NCI-H146 (cell line): ENCODE results near the gene SEC14L3.
A peak's percentile ranks its signal among the peaks of the same experiment; 100 is the strongest.
"Not testable (repeated sequence)": the region's sequence is repeated elsewhere in the genome, so short reads cannot be mapped to it uniquely, and the experiment has no call there.

Experiments
- DNase-seq: peaks from one replicate; lab custom pipeline; 2025; lab: John Stamatoyannopoulos, UW

Gene SEC14L3

DNA sequence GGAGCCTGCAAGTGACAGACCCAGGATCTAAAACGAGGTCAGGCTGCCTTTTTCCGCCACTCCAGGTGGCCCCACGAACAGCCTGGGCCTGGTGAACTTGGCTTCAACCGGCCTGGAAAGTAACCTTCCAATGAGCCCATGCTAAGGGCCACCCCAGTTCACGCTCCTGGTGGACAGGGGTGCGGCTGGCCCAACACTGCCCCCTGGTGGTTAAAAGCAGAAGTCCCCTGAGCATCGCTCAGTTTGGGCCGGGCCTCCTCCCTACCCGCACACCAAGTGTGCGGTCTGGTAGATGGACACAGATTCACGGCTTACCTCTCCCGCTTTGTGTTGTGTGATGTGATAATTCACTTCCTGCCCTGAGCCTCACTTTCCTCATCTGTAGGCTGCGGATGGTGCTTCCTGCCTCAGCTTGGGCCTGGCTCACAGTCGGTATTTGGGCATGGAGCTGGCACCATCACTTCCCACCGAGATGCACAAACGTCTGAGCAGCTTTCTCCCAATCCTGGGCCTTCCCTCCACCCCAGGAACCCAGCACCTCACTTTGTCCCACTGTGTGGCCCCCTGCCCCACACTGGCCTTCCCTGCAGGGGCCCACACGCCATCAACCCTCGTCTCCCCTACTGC is 13.7 kb upstream of the SEC14L3 start:
- peak; percentile 25 for DNase-seq

DNA sequence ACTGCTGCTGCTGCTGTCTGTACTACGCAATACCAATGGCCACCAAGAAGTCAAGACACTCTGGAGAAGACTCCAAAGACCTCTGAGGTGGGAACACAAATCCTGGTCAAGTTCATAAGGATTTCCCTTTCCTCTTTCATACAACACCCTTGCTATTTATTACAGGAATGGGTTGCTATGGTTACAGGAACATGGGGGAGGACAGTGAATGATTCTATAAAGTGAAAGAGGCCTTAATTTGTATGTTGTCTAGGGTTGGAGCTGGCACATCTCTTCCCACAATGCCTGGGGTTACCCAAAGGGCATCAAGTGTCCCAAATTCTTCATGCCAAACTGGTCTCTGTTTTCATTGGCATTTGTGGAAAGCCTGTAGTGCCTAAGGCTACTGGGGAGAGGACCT is 11.4 kb upstream of the SEC14L3 start:
- DNase-seq = no peak

DNA sequence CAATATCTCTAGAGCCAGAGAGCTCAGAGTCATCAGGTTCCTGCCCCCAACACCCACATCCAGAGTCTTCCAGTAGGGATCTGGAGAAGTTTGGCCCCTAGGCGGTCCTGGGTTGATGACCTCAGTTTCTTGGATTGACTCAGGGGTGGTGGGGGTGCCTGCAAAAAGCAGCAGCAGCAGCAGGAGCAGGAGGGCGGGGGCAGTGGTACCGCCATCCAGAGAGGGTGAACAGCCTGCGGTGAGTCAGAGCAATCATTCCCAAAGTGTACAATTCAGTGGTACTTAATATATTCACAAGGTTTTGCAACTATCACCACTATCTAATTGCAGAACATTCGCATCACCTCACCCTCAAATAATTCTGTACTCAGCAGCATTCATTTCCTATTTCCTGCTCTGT is 9.9 kb upstream of the SEC14L3 start:
- no peak for DNase-seq

DNA sequence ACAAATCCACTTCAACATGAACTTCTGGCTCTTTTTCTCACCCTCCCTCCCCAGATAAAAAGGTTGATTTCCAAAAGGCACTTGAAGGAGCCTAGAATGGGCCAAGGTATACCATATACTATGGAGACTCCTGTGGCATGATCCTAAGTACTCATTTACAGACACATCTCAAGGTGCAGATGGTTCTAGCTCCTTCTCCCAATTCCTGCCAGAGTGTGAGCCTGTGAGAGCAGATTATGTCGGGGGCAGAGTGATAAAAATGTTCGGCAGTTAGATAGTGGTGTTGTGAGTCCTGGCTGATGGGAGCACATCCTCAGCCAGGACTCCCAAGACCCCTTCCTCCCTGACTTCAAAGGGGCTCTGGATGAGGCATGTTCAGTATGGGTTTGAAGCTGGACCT is 8.2 kb upstream of the SEC14L3 start:
- DNase-seq = no peak

DNA sequence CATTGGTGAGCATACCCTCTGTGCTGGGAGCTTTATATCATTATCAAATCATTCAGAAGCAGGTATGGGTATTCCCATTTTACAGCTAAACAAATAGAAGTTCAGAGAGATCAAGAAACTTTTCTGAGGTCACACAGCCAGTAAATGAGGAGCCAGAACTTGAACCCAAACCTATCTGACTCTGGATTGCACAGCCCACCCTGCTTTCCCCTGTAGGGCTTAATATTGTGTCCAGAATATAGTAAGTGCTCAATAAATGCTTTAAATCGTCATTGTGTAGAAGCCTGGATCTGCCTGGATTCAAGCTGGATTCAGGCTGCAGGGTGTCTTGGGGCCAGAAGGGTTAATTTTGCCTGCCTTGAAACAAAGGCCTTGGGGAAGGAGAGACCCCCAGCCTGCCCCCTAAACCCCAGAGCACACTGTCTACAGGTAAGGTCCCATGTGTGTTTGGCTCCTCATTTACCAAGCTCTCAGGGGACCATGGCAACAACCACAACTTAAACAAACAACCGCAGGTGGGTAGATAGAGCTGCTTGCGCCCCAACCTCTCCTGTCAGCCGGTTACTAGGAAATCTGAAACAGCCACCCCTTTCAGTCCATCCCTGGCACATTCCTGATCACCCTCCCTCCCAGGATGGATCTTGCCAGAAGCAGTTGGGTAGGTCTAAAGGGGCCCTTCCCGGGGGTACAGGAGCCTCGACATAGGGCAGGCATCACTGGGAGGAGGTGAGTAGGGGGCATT is 3.0 kb upstream of the SEC14L3 start:
- peak; percentile 66 for DNase-seq

DNA sequence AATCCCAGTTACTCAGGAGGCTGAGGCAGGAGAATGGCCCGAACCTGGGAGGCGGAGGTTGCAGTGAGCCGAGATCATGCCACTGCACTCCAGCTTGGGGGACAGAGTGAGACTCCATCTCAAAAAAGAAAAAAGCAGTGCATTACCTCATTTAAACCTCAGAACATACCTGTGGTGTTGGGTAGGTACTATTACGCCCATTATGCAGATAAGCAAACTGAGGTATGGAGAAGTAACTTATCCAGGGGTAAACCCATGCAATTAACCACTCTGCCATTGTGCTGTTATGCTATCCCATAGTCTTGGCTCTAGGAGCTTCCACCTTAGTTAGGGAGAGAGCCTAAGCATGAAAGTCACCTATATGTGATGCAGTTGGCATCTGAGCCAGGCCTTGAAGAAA is 2.3 kb upstream of the SEC14L3 start:
- no peak for DNase-seq

DNA sequence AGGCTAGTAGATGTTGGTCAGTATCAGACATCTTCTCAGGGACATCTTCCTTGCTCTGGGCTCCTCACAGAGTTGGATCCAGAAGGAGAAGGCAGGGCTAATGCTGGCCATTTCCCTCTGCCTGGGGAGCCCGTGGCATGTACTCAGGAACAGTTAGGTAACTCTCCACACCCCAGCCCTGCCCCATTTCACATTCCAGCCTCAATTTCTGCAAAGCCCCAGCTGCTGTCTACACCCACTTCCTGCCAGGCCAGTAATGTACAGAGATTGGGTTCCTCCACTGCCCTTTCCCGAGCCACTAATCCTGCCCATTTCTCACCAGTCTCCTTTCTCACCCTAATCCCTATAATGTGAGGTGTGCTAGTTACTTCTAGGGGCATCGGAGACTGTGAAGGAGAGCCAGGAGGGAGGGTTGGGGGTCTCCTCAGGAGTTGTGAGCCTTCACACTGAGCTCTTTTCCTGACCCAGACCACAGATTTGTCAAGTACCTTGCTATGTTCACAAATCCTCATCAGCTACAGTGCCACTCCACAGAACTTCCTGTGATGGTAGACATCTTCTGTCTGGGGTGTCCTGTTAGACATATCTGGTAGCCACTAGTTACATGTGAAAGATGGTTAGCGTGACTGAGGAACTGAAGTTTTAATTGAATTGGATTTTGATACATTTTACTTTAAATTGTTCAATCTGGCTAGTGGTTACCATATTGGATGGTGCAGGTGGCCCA is 1.3 kb upstream of the SEC14L3 start:
- no peak for DNase-seq

DNA sequence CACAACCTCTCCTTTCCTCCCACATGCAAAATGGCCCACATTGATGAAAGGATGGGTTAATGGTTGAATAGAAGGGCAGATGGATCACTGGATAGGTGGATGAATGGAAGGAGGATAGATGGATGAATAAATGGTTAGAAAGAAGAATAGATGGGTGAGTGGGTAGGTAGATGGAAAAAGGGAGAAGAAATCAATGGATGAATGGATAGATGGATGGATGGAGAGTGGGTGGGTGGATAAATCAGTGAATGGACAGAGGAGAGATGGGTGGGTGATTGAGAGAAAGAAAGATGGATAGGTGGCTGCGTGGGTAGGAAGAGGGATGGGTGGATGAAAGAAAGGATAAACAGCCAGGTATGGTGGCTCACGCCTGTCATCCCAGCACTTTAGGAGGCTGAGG is 1.2 kb downstream of the SEC14L3 start:
- DNase-seq = no peak

DNA sequence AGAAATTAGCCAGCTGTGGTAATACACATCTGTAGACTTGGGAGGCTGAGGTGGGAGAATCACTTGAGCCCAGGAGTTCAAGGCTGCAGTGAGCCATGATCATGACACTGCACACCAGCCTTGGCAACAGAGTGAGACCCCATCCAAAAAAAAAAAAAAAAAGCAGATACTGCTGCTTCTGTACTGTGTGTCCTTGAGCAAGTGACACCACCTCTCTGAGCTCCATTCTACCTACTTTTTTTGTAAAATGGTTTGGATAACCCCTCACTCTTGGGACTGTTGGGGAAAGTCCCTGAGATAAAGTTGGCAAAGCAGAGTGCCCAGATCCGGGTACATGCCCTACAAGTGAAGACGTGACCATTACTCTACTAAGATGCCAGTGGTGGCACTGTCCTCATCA is 2.7 kb downstream of the SEC14L3 start:
- DNase-seq = no peak

DNA sequence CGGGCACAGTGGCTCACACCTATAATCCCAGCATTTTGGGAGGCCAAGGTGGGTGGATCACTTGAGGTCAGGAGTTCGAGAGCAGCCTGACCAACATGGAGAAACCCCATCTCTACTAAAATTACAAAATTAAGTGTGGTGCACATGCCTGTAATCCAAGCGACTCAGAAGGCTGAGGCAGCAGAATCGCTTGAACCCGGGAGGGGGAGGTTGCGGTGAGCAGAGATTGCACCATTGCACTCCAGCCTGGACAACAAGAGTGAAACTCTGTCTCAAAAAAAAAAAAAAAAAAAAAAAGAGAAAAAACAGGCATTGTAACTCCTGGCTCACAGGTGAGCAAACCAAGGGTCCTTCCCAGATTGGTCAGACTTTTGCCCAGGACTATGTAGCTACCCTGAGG is 11.3 kb downstream of the SEC14L3 start:
- not testable (repeated sequence) for DNase-seq

DNA sequence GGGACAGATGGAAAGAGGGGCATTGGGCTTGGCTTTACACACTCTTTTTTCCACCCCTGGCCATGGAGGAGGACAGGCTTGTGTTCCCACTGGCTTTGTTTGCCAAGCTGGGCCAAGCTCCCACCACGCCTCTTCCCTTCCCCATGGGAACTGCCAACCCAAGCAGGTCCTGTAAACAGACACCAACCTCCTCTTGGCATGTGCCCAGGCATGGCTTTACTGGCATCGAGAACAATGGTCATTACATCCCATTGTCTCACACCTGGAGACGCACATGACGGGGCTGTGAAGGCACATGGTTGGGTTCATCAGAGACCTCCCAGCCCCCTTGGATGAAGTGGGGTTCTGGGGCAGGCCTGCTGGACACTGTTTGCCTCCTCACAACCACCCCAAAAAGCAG is 11.7 kb downstream of the SEC14L3 start:
- no peak for DNase-seq

DNA sequence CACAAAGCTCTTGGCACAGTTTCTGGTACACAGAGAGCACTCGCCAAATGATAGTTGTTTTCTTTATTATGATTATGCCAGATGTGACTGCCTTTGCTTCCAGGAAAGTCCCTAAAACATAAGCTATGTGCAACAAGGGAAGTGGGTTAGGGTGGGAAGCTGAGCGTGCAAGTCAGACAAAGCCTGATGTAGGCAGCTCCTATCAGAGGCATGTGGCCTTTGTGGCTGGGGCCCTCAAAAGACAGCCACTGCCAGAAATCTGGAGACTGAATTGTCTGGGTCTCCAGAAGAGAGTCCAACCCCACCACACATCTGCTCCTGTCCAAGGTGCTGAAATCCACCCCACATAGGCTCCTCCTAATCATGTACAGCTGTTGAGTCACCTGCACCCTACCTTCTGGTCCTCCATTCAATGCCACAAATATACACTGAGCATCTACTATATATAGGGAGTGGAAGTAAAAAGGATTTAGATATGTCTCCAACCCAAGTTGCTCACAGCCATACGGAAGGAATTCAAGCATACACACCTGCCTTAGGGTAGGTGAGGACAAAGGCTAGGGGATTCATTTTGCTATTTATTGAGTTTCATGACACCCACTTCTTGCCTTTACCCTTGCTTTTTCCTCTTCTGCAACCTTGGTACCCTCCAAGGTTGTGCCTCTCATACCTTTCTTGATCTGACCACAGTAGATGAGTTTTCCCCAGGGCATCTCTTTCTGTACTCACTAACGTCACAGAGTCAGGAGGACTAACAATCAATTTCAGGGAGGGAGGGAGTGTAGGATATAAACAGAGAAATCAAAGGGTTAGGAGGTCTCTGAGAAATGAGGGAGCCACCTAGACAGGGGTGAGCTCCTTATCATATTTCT is 12.4 kb downstream of the SEC14L3 start:
- DNase-seq = no peak

DNA sequence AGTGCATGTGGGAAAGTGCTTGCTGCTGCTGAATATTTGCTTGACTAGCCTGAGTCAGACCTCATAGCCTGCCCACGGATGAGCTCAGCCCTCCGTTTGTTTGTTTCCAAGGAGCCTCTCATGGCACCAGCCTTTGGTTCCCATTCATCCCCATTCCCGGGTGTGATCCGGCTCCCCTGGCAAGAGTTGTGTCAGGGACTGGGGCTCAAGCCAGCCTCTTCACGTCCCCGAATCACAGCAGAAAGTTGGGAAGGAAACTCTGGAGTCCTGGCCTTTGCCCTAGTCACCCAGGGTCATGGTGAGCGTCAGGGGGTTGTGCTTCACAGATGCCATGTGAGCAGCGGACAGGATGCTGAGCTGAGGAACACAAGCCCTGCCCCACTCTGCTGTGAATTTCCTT is 13.8 kb downstream of the SEC14L3 start:
- no peak for DNase-seq

DNA sequence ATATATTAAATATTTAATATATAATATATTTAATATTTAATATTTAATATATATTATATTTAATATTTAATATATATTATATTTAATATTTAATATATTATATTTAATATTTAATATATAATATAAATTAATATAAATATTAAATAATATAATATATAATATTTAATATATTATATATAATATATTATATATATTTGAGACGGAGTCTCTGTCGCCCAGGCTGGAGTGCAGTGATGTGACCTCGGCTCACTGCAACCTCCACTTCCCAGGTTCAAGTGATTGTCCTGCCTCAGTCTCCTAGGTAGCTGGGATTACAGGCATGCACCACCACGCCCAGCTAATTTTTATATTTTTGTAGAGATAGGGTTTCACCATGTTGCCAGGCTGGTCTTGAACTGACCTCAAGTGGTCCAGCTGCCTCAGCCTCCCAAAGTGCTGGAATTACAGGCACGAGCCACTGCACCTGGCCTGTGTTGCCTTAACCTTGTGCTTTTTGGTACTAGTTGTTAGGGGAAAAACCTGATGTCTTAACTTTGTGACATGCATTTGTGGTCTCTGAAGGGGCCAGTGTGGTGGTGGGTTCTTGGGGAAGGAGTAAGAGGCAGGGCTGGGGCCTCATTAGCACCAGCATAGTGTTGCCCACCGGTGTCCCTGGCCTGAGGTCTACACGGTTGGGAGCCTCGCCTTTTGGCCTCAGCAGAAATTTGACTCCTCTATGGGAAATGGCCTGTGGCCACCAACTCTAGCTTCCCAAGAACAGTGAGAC is 16.6 kb downstream of the SEC14L3 start:
- no peak for DNase-seq

DNA sequence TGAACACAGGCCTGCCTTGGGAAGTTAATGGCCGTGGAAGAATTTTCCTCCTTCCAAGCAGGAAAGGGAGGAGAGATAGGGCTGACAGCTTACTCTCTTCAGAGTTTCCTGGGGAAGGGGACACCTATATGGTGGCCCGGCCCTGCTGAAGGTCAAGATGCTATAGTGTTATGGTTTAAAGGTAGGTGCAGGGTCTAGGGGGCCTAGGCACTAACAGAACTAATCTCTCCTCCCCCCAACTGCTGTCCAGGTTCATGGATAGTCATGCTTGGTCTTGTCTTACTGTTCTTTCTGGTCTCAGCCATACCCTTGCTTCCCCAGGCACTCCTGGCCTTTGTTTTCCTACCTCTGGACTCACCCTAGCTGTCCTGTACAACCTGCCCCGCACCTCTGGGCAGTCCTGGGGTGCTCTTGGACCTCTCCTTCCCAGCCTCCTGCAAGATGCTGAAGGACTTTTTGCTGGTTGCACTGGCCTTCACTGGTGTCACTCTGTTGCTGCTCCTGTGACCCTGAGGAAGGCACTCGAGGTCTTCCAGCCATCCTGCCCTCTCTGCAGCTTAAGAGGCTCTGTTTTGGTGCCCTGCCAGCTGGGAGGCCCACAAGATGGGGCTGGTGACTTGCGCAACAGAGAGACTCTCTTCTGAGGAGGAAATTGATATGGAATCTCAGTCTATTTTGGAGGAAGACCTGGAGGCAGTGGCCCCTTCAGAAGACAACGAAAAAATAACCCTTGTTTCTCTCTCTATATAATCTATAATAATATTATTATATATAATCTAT is 17.9 kb downstream of the SEC14L3 start:
- DNase-seq = peak; percentile 3

DNA sequence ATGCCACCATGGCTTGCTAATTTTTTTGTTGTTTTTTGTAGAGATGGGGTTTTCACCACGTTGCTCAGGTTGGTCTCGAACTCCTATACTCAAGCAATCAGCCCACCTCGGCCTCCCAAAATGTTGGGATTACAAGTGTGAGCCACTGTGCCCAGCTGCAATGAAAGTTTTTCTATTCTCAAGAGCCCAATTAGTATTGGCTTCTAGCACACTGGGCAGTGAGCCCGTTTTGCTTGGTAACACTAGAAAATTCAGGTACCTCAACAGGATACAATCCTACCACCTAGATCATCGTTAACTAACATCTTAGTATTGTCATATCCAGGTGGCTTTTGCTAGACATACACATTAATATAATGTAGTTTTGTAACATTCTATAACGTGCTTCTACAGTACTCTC is 19.0 kb downstream of the SEC14L3 start:
- no peak for DNase-seq

DNA sequence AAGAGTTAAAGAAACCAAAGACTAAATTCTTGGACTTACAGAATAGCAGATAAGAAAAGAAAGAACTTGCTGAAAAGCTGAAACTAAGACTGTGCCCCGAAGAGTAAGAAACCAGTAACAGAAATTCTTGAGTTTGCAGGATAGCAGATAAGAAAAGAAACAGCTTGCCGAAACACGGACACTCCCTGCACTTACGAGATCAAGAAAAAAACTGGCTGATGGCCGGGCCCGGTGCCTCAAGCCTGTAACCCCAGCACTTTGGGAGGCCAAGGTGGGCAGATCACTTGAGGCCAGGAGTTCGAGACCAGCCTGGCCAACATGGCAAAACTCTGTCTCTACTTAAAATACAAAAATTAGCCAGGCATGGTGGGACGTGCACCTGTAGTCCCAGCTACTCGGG is 20.3 kb downstream of the SEC14L3 start:
- DNase-seq = not testable (repeated sequence)

DNA sequence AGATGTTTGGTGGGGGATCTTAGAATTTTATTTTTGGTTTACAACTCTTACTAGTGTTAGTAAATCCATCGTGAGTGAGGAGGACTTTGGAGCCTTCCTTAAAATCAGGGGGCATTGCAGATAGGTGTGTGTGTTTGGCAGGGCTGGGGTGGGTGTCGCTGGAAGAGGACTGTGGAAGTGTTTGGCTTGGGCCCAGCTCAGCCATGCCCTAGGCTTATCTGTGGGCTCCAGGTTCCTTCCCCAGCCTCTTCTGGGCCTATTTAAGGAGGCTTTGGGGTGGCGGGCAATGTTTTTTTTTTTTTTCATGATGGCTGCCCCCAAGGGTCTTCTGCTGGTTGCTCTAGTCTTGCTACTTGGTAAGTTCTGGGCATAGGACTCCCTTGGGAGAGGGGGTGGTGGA is 24.2 kb downstream of the SEC14L3 start:
- DNase-seq = no peak

DNA sequence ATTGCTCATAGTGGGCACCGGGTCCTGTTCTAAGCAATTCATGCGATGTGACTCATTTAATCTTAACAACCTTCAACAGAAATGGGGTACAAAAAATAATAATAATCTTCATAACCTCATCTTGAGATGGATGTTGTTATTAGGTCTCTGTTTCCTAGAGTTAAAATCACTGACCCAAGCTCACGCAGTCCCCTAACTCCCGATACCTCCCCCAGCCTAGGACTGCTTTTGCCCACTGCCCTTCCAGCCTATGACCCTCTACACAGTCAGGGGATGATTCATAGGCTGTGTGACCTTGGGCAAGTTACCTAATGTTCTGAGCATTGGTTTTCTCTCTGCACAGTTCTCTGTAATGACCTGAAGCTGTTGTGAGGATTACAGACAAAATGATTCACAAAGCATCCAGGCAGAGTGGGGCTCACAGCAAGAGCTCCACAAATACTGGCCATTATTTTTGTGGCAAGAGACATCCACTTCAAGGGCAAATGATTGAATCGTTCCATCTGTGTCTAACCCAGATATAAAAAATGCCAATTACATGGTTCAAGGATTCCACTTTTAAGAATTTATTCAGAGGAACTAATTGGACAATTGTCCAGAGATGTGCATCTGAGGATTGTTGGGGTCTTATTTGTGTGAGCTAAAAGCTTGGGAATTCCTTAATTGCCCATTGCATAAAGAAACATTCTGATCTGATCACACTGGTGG is 26.2 kb downstream of the SEC14L3 start:
- DNase-seq = no peak
